HCEC 1CT (cell line): ENCODE measurements around the gene KRTAP22-1.

Source experiments
- DNase-seq: peaks from one replicate; pipeline ENCODE4 v3.0.0-alpha.2; 2017

KRTAP22-1 gene

DNA sequence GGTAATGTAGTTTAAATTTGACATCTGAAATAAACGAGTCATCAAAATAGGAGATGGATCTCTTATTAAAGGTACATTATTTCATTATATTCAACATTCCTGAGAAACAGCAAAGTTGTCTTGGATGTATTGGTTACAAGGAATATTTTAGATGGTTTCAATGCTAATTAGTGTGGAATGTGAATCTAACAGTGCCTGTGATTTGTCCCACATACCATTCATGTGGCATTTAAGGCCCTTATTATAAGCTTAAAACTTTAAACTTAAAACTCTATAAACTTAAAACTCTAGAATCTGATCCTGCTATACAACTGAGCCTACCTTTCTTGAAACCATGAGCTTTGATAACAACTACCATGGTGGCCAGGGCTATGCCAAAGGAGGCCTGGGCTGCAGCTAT is at the start of gene KRTAP22-1:
Gene KRTAP22-1 (plus strand): TSS at position 301 of the 400 bp plus-strand sequence.
- no peak for DNase-seq

DNA sequence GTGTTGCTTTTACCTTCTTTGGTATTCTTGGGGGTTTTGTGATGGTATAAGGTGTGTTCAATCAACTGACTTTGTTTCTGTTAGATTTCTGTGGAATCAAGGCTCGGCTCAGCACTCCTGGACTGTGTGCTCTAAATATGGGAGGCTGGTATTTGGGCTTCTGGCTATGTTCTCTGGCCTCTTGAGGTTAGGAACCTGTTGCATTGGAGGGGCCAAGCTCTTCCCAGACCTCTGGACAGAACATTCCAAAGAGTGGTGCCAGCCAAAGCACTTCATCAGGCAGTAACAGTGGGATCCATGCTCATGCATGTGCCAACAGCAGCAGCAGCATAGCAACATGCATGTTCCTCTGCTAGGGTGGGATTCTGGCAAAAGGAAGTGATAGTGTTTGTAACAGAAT is 48.1 kb upstream of the KRTAP22-1 start:
- no peak for DNase-seq

DNA sequence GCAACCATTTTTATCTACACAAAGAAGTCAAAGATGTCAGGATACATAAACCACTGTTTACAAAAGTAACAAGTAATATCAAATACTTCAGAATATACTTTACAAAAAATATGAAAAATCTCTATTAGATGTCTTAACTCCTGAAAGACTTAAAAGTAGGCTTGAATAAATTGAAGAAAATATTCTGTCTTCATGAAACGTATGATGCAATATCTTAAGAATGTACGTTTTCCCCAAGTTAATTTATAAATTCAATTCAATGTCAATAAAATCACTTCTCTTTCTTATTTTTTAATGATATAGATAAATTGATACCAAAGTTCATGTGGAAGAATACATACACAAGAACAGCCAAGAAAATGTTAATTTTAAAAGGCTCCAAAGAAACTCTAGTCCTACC is 45.8 kb upstream of the KRTAP22-1 start:
- no peak for DNase-seq

DNA sequence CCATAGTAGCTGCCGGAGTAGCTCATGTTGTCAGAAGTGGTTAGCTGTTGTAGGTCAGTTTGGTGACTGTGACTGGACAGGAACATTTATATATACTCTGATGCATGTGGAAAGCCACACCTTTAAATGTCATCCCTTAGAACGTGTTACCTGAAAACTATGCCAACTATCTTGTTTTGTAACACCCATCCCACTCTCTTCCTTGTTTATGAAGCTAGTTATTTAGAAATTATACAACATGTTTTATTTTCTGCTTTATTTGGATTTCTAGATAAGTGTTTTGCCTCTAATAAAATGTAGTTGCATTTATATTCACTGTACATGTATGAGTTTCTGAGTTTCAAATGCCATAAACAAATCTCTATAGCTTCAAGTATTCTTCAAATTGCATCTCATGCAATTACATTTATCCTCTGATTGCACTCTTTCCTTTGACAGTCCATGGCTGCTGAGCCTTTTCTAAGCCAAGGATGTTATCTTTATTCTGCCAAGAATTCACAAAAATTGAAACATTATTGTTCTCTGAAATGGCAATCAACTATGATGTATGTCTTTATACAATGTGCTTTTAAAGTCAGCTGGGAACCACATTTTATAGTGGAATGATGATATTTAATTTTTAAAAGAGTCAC is 39.5 kb upstream of the KRTAP22-1 start, which contains the start of gene KRTAP19-7:
Gene KRTAP19-7 (minus strand): TSS at position 51 of the 632 bp plus-strand sequence. CDS start 25 bp downstream, at position 26.
- no peak for DNase-seq

DNA sequence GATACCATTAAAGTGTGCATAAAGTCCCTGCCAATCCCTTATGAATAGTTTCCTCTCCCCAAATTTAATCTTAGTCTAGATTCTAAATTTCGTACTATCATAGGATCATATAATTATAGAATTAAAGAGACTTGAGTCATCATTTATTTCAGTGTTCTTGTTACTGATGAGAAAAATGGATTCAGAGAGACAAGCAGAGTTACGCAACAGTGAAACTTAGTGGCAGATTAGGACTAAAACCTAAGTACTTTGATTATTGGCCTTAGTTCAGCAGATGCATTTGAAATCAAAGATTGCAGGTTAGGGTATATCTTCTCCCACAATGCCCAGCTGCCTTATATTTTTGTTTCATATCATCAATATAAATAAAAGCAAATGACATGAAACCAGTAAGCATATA is 38.9 kb upstream of the KRTAP22-1 start:
- DNase-seq: no peak

DNA sequence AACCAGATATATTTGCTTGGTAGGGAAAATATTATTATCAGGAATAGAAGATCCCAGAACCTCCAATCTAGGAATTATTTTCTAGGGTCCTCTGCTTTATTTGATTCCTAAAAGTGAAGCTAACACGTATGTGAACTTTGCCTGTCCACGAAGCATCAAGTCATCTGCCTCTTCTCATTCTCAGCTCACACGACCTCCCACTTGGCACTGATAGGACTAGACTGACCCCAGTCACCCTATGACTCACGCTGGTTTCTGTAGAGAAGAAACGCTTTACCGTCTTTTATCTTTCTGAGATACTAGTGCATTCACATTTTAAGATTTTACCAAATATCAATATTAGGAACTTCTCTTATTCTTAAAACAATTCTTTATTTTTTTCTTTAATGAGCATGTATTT is 37.8 kb upstream of the KRTAP22-1 start:
- DNase-seq: no peak

DNA sequence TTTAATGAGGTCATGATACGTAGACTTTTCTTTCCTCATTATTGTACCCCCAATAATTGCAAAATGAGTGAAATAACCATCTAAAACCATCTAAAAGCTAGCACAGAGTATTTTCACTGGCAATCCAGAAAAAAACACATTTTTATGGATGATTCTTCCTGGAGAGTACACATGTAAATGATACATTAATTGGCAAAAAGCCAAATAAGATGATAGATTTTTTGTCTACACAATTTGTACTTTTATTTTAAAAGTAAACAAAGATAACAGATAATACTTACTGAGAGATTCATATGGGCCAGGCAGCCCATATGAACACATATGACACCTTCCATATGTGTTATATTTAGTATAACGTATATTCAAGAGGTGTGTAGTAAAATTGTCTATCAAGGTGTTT is 37.3 kb upstream of the KRTAP22-1 start:
- DNase-seq: no peak

DNA sequence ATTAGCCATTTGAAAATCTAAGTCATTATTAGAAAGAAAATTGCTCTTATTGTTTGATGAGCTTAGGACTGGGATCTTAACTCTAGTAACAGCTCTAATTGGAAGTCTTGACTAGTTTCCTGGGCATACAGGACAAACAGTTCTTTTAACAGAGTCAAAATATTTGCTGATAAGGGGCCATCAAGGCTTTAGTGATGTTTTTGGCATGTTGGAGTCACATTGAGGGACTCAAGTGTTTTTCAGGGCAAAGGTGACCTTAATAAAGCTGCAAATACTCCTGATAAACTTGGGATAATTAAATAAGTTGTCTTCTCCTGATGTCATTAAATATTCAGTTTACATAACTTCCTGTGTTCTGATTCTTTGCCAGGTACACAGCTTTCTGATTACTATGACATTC is 33.3 kb upstream of the KRTAP22-1 start:
- DNase-seq: no peak

DNA sequence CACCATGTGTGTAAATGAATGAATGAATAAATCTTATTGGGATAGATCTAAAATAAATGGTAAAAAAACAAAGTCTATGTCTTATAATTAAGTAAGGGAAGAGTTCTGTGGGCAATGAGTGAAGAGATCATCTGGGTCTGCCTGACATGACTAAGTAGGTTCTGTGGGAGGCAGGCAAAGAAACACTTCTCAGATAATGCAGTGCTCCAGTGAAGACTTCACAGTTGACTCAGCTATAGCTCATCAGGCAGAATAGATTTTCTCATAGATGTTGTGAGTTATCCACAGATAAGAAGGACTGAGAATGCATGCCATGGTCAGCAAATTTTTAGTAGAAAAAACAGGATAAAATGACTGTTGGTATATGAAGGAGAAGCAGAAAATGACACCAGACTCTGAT is 23.1 kb upstream of the KRTAP22-1 start:
- no peak for DNase-seq

DNA sequence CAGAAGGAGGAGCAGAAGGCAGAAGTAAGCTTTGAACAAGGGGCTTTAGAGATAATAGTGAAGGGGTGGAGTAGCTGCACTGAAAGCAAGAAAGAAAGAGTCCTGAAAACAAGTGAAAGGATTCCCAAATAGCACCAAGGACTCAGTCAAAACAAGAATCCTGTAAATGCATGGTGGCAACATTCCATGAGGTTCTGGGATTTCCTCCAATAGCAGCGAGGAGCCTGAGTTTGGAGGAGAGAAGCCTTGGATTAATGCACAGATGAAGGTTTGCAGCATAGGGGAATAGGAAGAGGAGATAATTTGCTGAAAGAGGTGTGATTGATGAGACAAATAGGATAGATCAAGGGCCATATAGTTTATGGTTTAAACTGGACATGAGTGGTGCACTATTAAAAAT is 21.5 kb upstream of the KRTAP22-1 start:
- DNase-seq: no peak

DNA sequence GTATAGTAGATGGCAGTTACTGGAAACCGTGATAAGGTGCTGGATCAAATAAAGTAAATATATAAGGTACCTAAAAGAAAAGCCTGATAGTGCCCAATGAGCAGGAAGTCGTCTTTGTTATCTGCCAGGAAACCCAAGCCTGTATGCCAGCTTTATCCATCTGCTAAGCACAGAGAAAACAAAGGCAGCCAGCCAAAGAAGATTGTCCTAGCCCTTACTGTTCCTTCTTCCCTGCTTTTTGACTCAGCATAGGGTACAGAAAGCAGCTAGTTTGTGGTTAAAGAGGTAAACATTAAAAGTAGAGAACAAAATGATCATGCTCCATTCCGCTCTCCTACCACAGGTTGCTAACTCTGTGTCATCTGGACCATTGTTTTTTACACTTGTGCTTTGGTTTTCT is 20.8 kb upstream of the KRTAP22-1 start:
- DNase-seq: no peak

DNA sequence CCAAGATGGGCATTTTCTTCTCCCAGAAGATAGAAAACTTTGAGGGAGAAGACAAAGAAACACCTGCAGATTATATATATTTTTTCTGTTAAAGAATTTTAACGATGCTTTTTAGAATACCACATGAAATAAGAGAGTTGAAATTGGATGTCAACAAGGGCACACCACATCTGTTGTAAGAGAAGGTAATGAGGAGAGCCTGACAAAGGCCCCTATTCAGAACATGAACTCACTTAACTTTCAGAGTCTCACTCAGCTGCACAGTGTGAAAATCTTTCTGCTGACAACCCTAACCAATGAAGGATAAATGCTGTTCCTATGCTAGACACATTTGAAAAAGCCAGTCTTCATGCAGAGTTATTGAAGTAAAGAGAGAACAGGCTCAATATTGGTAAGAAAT is 18.0 kb upstream of the KRTAP22-1 start:
- no peak for DNase-seq

DNA sequence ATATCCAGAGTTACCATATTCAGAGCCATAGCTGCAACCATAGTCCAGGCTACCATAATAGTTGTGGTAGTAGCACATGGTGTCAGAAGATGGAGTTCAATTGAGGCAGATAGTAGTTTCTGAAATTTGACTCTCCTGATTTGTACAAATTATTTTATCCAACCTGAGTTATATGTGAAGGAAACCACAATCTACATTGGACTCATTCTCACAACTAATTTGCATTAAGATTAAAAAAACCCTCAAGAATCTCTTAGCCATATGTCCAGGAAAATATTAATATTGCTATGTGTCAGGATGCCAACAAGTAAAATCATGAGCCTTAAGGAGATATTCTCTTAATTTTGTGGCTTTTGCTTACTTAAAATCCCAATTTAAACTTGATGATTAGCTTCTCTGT is 10.6 kb upstream of the KRTAP22-1 start, which contains the start of gene KRTAP22-2:
Gene KRTAP22-2 (minus strand): TSS at position 101 of the 400 bp plus-strand sequence.
- DNase-seq: no peak

DNA sequence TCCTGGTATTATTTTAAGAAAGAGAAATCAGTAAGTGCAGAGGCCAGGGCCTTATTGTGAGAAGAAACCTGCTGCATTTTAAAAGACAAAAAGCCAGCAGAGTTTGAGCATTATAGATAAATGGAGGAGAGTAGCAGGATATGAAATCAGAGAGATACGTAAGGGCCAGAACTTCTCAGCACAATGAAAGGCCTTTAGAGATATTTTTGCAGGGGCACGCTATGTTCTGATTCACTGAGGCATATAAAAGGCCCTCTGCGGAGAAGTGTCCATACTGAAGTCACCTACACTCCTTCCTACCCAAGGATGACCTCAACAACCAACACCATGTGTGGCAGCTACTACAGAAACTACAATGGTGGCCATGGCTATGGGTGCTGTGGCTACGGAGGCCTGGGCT is 8.7 kb upstream of the KRTAP22-1 start, which contains the start of gene KRTAP6-3:
Gene KRTAP6-3 (plus strand): TSS at position 301 of the 400 bp plus-strand sequence. CDS start 6 bp downstream, at position 307.
- no peak for DNase-seq

DNA sequence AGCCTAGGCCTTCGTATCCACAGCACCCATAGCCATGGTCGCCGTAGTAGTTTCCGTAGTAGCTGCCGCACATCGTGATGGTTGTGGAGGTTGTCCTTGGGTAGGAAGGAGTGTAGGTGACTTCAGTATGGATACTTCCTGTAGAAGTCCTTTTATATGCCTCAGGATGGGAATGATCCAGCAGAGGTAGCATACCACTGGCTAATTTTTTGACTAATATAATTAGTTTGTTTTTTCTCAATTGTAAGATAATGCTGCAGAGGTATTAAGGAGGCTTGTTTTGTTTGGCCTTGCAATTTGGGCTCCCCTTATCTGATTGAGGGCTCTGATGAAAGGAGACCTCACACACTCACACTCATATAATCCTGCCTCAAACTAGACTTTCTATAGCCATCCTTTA is 2.1 kb upstream of the KRTAP22-1 start, which contains the start of gene KRTAP6-2:
Gene KRTAP6-2 (minus strand): TSS at position 101 of the 400 bp plus-strand sequence. CDS start 28 bp downstream, at position 73.
- no peak for DNase-seq

DNA sequence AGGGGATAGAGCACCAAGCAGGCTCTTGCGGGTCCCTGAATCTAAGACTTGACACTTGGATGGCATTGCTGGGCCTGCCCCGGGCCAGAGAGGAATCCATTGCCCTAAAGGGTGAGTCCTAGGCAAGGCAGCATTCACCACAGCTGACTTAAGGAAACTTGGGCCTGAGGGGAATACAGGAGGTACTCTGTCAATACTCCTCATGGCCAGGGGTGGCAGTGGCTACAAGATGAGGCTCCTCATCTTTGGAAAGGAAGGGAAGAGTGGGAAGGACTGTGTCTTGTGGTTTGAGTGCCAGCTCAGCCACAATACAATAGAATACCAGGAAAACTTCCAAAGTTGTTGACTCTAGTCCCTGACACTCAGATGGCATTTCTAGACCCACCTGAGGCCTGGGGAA is 5.1 kb downstream of the KRTAP22-1 start:
- DNase-seq: no peak

DNA sequence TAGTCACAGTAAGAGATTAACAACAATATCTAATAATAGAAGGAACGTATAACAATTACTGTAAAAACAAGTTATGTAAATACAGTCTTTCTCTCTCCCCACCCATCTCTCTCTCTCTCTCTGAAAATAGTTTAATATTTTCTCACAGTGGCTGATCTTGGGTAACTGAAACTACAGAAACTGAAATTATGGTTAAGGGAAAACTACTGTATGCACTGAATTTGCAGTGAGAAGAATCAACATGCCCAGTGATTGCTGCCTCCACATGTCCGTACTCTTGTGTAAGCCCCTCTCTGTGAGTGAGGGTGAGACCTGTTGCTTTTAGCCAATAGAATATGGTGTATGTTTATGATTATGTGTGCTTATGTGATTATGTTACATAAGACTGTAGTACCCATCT is 11.2 kb downstream of the KRTAP22-1 start:
- DNase-seq: no peak

DNA sequence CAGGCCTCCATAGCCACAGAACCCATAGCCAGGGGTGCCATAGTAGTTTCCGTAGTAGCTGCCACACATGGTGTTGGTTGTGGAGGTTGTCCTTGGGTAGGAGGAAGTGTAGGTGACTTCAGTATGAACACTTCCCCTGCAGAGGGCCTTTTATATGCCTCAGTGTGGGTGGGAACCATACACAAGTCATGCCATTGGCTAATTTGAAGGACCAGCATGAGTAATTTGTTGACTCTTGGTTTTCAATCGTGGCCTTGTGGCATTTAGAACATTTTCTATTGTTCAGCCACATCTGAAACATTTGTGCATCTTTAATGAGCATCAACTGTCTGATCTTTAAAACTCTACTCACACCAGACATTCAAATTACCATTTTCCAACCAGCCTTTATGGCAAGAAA is 12.9 kb downstream of the KRTAP22-1 start, which contains the start of gene KRTAP6-1:
Gene KRTAP6-1 (minus strand): TSS at position 95 of the 400 bp plus-strand sequence. CDS start 26 bp downstream, at position 69.
- no peak for DNase-seq

DNA sequence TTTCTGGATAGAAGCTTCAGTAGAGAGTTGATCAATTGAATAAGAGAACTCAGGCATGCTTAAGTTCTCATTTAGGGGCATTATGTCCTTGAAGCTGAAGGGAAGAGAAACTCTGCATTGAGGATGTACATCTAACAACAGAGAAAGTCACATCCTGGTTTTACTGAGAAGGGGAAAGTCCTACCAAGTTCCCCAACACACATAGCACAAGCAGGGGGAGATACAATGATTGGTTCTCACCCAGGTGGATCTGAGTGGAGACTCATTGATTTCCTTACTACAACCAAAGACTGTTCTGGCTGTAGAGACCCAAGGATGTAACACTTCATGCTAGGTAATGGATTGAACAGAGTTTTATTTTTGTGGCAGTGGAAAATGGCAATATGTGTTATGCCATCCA is 14.3 kb downstream of the KRTAP22-1 start:
- DNase-seq: no peak

DNA sequence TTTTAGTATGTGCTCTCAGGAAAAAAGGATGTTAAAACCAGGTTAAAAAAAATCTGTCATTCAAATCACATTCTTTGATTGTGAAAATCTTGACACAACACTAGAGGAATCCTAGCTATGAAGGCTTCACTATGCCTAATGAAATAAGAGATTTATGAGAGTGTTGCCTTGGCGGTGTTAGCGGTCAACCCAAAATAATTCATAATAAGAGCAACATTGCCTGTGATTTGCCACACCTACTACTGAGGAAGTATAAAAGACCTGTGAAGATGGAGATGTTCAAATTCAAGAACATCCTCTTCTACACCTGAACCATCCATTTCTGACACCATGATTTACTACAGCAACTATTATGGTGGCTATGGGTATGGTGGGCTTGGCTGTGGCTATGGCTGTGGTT is 15.2 kb downstream of the KRTAP22-1 start, which contains the start of gene KRTAP20-1:
Gene KRTAP20-1 (plus strand): TSS at position 301 of the 400 bp plus-strand sequence. CDS start 30 bp downstream, at position 331.
- DNase-seq: no peak

DNA sequence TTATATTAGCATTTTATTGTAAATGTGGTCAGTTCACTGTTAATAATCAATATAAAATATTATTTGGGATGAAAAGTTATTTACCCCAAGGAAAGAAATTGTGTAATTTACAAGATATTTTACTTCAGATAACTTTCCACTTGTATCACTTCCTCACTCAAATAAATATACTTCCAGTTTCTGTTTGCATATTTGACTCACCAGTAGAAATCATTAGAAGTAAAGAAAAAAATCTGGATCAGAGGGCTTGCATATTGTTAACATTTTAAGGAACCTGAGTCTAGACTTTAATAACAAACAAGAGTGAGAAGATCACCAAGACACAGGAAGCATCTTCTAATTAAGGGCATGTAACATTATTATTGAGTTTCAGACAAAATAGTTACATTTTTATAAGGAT is 19.2 kb downstream of the KRTAP22-1 start:
- no peak for DNase-seq

DNA sequence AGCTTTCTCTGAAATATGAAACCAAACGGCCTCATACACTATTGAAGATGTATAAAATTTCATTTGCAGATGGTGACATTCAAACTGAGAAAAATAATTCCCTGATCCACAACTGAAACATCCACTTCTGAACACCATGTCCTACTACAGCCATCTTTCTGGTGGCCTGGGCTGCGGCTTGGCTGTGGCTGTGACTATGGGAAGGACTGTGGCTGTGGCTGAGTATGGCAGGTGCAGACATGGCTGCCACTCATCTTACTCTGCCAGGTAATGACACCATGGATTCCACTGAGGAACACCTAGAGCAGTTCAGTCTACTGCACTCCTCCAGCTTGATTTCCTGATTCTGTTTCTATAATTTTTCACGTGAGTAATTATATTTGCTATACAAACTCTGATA is 19.6 kb downstream of the KRTAP22-1 start, which contains the start of gene KRTAP20-4:
Gene KRTAP20-4 (plus strand): TSS at position 106 of the 400 bp plus-strand sequence.
- no peak for DNase-seq

DNA sequence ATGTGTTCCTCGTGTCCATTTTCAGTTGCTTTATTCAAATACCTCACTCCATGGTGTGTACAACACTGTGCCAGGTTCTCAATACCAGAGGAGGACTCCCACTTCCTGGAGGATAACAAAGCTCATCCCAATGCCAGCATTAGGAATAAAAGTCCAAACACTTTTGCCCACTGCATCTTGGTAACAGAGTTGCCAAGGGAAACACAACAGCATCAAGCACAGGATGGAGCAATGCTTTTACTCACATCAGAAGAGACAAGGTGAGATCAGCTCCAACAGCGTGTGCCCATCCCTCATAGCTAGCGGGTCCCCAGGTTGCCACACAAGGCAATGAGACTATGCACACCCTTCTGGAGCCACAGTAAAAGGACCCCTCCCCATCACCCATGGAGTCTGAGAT is 22.5 kb downstream of the KRTAP22-1 start:
- no peak for DNase-seq

DNA sequence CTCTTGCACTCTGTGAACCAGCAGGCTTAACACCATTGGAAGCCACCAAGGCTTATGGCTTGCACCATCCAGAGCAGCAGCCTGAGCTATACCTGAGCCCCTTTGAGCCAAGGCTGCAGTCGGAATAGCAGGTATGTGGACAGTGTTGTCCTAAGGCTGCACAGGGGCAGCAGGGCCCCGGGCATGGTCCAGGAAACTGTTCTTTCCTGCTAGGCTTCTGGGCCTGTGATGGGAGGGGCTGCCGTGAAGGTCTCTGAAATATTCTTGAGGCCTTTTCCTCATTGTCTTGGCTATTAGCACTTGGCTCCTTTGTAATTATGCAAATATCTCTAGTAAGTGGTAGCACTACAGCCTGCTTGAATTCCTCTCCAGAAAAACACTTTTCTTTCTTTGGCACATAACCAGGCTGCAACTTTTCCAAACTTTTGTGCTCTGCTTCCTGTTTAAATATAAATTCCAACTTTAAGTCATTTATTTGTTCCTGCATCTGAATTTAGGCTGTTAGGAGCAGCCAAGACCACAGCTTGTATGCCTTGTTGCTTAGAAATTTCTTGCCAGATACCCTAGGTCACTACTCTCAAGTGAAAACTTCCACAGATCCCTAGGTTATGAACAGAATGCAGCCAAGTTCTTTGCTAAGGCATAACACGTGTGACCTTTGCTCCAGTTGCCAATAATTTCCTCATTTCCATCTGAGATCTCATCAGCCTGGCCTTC is 24.7 kb downstream of the KRTAP22-1 start:
- no peak for DNase-seq
